ENCODE results near the gene BARHL2.

- TF ChIP-seq POLR2AphosphoS5 (IDR thresholded peaks at IDR 0.05; ENCODE audit: insufficient read depth, low read depth, low read length), result no peak
- TF ChIP-seq, protein P1, sequence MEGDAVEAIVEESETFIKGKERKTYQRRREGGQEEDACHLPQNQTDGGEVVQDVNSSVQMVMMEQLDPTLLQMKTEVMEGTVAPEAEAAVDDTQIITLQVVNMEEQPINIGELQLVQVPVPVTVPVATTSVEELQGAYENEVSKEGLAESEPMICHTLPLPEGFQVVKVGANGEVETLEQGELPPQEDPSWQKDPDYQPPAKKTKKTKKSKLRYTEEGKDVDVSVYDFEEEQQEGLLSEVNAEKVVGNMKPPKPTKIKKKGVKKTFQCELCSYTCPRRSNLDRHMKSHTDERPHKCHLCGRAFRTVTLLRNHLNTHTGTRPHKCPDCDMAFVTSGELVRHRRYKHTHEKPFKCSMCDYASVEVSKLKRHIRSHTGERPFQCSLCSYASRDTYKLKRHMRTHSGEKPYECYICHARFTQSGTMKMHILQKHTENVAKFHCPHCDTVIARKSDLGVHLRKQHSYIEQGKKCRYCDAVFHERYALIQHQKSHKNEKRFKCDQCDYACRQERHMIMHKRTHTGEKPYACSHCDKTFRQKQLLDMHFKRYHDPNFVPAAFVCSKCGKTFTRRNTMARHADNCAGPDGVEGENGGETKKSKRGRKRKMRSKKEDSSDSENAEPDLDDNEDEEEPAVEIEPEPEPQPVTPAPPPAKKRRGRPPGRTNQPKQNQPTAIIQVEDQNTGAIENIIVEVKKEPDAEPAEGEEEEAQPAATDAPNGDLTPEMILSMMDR (IDR thresholded peaks at IDR 0.05; ENCODE audit: extremely low read depth in 1 of 2, insufficient read depth in 1 of 2, low read depth in 1 of 2, low read length in 2 of 2), result no peak
- no peak for TF ChIP-seq POLR2A (IDR thresholded peaks at IDR 0.05; ENCODE audit: low read depth, low read length)
- no peak for TF ChIP-seq EZH2 (IDR thresholded peaks at IDR 0.05; ENCODE audit: borderline replicate concordance, low read depth, low read length, severe bottlenecking)
- TF ChIP-seq JUN (IDR thresholded peaks at IDR 0.05; ENCODE audit: borderline replicate concordance, insufficient read depth, insufficient read length, low read depth), result no peak
Observed at GRCh38 chr1:90675161-90675847, 41.8 kb downstream of the BARHL2 start.

All from endothelial cell of umbilical vein (primary cell).